Cortex of kidney (tissue), 1 donor: Measurements from ENCODE around the gene MRPL38.
"Not testable (repeated sequence)": the region's sequence is repeated elsewhere in the genome, so short reads cannot be mapped to it uniquely, and the experiment has no call there.

Experiments used
- DNase-seq: peaks from one replicate; lab custom pipeline; 2025; lab: John Stamatoyannopoulos, UW

The MRPL38 gene

GRCh38 chr17:75896415-75897159 lies 8.1 kb downstream of the MRPL38 start, which contains the start of gene TRIM65:
Gene TRIM65, minus strand, starts transcription at chr17:75896951. Its CDS starts 14 bp downstream, at chr17:75896937.
- DNase-seq, result no peak

- DNase-seq, result no peak
Measured at GRCh38 chr17:75895370-75896155, 9.1 kb downstream of the MRPL38 start.

- DNase-seq, result no peak
Measured at GRCh38 chr17:75894049-75894733, 10.5 kb downstream of the MRPL38 start.

- DNase-seq, result no peak
Measured at GRCh38 chr17:75893305-75894048, 11.2 kb downstream of the MRPL38 start.

- no peak for DNase-seq
Measured at GRCh38 chr17:75892556-75893224, 12.0 kb downstream of the MRPL38 start.

- no peak for DNase-seq
Measured at GRCh38 chr17:75891605-75892555, 12.8 kb downstream of the MRPL38 start.

GRCh38 chr17:75891022-75891604 lies 13.6 kb downstream of the MRPL38 start:
- no peak for DNase-seq

- no peak for DNase-seq
Measured at GRCh38 chr17:75889454-75889853, 15.2 kb downstream of the MRPL38 start.

- DNase-seq, result no peak
Measured at GRCh38 chr17:75888484-75888883, 16.2 kb downstream of the MRPL38 start.

- not testable (repeated sequence) for DNase-seq
Measured at GRCh38 chr17:75885860-75886259, 18.8 kb downstream of the MRPL38 start.

GRCh38 chr17:75885431-75885830 lies 19.3 kb downstream of the MRPL38 start:
- no peak for DNase-seq

- DNase-seq, result no peak
Measured at GRCh38 chr17:75881678-75882454, 22.8 kb downstream of the MRPL38 start.

GRCh38 chr17:75880266-75880665 lies 24.4 kb downstream of the MRPL38 start:
- DNase-seq, result no peak

GRCh38 chr17:75878174-75878998 lies 26.3 kb downstream of the MRPL38 start, which contains the start of gene TRIM47:
Gene TRIM47, minus strand, starts transcription at chr17:75878581. Its CDS starts 33 bp downstream, at chr17:75878548.
- DNase-seq, result no peak

- no peak for DNase-seq
Measured at GRCh38 chr17:75877752-75878173, 26.9 kb downstream of the MRPL38 start.

GRCh38 chr17:75876938-75877751 lies 27.5 kb downstream of the MRPL38 start:
- no peak for DNase-seq
